Mucosa of stomach (tissue), 1 donor: ENCODE data around the gene HCN1.

ENCODE experiments used
- H3K27me3 ChIP-seq: one replicate; pipeline ENCODE4 v1.7.0; 2013; ENCODE audit warnings: mild to moderate bottlenecking, low read length; ENCODE audit not compliant: control insufficient read depth, insufficient read depth
- H3K36me3 ChIP-seq: one replicate; pipeline ENCODE4 v1.7.0; 2013; ENCODE audit warnings: low read length; ENCODE audit not compliant: control insufficient read depth, insufficient read depth
- H3K4me1 ChIP-seq: one replicate; pipeline ENCODE4 v1.7.0; 2013; ENCODE audit warnings: mild to moderate bottlenecking, low read length; ENCODE audit not compliant: control insufficient read depth, insufficient read depth
- H3K4me3 ChIP-seq: one replicate; pipeline ENCODE4 v1.7.0; 2013; ENCODE audit warnings: low read length
- H3K9ac ChIP-seq: one replicate; pipeline ENCODE4 v1.7.0; 2013; ENCODE audit warnings: mild to moderate bottlenecking, low read length, moderate library complexity
- H3K9me3 ChIP-seq: one replicate; pipeline ENCODE4 v1.7.0; 2013; ENCODE audit warnings: mild to moderate bottlenecking, low read length, moderate library complexity; ENCODE audit not compliant: control insufficient read depth
- donor health status: Pancreatic carcinoma.

Gene HCN1

GRCh38 chr5:45696206-45696836, at the start of gene HCN1:
Gene HCN1, minus strand, starts transcription at chr5:45696380.
- Histone ChIP-seq H3K4me3 (no peak within 1 kb of the TSS), H3K36me3 (no peaks in the 10 kb centered on the region), H3K4me1 (no peaks in the 10 kb centered on the region), H3K9ac (no peak within 1 kb of the TSS), H3K9me3 (no peaks in the 10 kb centered on the region), H3K27me3 (peaks cover 20% of the 10 kb centered on the region)

- H3K4me1 ChIP-seq: no peaks in the 10 kb centered on the region
- H3K36me3 ChIP-seq: no peaks in the 10 kb centered on the region
- H3K27me3 ChIP-seq: no peaks in the 10 kb centered on the region
- no peaks in the 10 kb centered on the region for H3K9me3 ChIP-seq
- H3K4me3 ChIP-seq: no peak overlapping the region
- H3K9ac ChIP-seq: no peak overlapping the region
Observed at GRCh38 chr5:45741110-45741509, 44.9 kb upstream of the HCN1 start.

- no peaks in the 10 kb centered on the region for H3K4me1 ChIP-seq
- H3K9me3 ChIP-seq: no peaks in the 10 kb centered on the region
- H3K9ac ChIP-seq: no peak overlapping the region
- no peak overlapping the region for H3K4me3 ChIP-seq
- no peaks in the 10 kb centered on the region for H3K27me3 ChIP-seq
- no peaks in the 10 kb centered on the region for H3K36me3 ChIP-seq
Observed at GRCh38 chr5:45737153-45737552, 41.0 kb upstream of the HCN1 start.

GRCh38 chr5:45725537-45725936, 29.4 kb upstream of the HCN1 start:
- Histone ChIP-seq H3K4me3 (no peak overlapping the region), H3K9ac (no peak overlapping the region), H3K27me3 (no peaks in the 10 kb centered on the region), H3K4me1 (no peaks in the 10 kb centered on the region), H3K9me3 (no peaks in the 10 kb centered on the region), H3K36me3 (no peaks in the 10 kb centered on the region)

GRCh38 chr5:45697201-45697600, 1.0 kb upstream of the HCN1 start:
- Histone ChIP-seq H3K27me3 (peaks cover 20% of the 10 kb centered on the region), H3K4me1 (no peaks in the 10 kb centered on the region), H3K9me3 (no peaks in the 10 kb centered on the region), H3K4me3 (no peak overlapping the region), H3K9ac (no peak overlapping the region), H3K36me3 (no peaks in the 10 kb centered on the region)

GRCh38 chr5:45695804-45696156, 400 bp downstream of the HCN1 start:
- no peak overlapping the region for H3K4me3 ChIP-seq
- H3K36me3 ChIP-seq: no peaks in the 10 kb centered on the region
- no peaks in the 10 kb centered on the region for H3K9me3 ChIP-seq
- H3K27me3 ChIP-seq: peaks cover 20% of the 10 kb centered on the region
- no peaks in the 10 kb centered on the region for H3K4me1 ChIP-seq
- no peak overlapping the region for H3K9ac ChIP-seq

GRCh38 chr5:45694971-45695803, 993 bp downstream of the HCN1 start:
- Histone ChIP-seq H3K9ac (no peak overlapping the region), H3K4me3 (no peak overlapping the region)

GRCh38 chr5:45694255-45694814, 1.8 kb downstream of the HCN1 start:
- Histone ChIP-seq H3K9me3 (no peaks in the 10 kb centered on the region), H3K4me3 (no peak overlapping the region), H3K27me3 (peaks cover 20% of the 10 kb centered on the region), H3K9ac (no peak overlapping the region), H3K36me3 (no peaks in the 10 kb centered on the region), H3K4me1 (no peaks in the 10 kb centered on the region)

More at GRCh38 chr5:45694971-45695803, 993 bp downstream of the HCN1 start:
- Histone ChIP-seq H3K36me3 (no peaks in the 10 kb centered on the region), H3K27me3 (peaks cover 20% of the 10 kb centered on the region), H3K9me3 (no peaks in the 10 kb centered on the region), H3K4me1 (no peaks in the 10 kb centered on the region)

- Histone ChIP-seq H3K4me3 (no peak overlapping the region), H3K4me1 (no peaks in the 10 kb centered on the region), H3K27me3 (peaks cover 18% of the 10 kb centered on the region), H3K9me3 (no peaks in the 10 kb centered on the region), H3K9ac (no peak overlapping the region), H3K36me3 (no peaks in the 10 kb centered on the region)
Observed at GRCh38 chr5:45692481-45692880, 3.7 kb downstream of the HCN1 start.

GRCh38 chr5:45691656-45692055, 4.5 kb downstream of the HCN1 start:
- H3K9ac ChIP-seq: no peak overlapping the region
- H3K4me1 ChIP-seq: no peaks in the 10 kb centered on the region
- H3K9me3 ChIP-seq: no peaks in the 10 kb centered on the region
- peaks cover 11% of the 10 kb centered on the region for H3K27me3 ChIP-seq
- no peaks in the 10 kb centered on the region for H3K36me3 ChIP-seq
- no peak overlapping the region for H3K4me3 ChIP-seq

- Histone ChIP-seq H3K36me3 (no peaks in the 10 kb centered on the region), H3K9me3 (no peaks in the 10 kb centered on the region), H3K4me1 (no peaks in the 10 kb centered on the region), H3K4me3 (no peak overlapping the region), H3K9ac (no peak overlapping the region), H3K27me3 (no peaks in the 10 kb centered on the region)
Observed at GRCh38 chr5:45687701-45688100, 8.5 kb downstream of the HCN1 start.

- H3K9me3 ChIP-seq: no peaks in the 10 kb centered on the region
- no peak overlapping the region for H3K9ac ChIP-seq
- no peaks in the 10 kb centered on the region for H3K36me3 ChIP-seq
- H3K4me1 ChIP-seq: no peaks in the 10 kb centered on the region
- H3K4me3 ChIP-seq: no peak overlapping the region
- H3K27me3 ChIP-seq: no peaks in the 10 kb centered on the region
Observed at GRCh38 chr5:45686620-45687019, 9.6 kb downstream of the HCN1 start.
